B cell (primary cell): ENCODE measurements around the gene FRMPD2. TPM values are rescaled to one million over a fixed set of nuclear protein-coding genes. Genes with fewer than 3 reads are reported as not detected.
"Not testable (repeated sequence)": the region's sequence is repeated elsewhere in the genome, so short reads cannot be mapped to it uniquely, and the experiment has no call there.

ENCODE experiments used
- ATAC-seq: fragments of 200-7000 bp; cut with Tn5 transposase; one replicate; pipeline ENCODE4 v1.10.0; 2021; ENCODE audit warnings: low read depth, mild to moderate bottlenecking, moderate number of reproducible peaks, moderate library complexity
- CTCF ChIA-PET: fragments of 350-600 bp; sonication (Branson Sonifier 250); formaldehyde crosslinking; loops from one replicate; lab custom pipeline; 2021; ENCODE audit warnings: antibody characterized with exemption, inconsistent platforms; lab: Charles Lee
- POLR2A ChIA-PET: fragments of 350-600 bp; sonication (Branson Sonifier 250); formaldehyde crosslinking; loops from one replicate; lab custom pipeline; 2021; ENCODE audit warnings: antibody characterized with exemption; lab: Charles Lee
- DNase-seq: peaks from one replicate; pipeline ENCODE4 v3.0.0; 2013
- H2AFZ ChIP-seq: 2 replicates; pipeline ENCODE4 v1.6.1; 2012; ENCODE audit warnings: mild to moderate bottlenecking, low read depth, low read length; ENCODE audit not compliant: insufficient read depth, poor library complexity, severe bottlenecking
- H3K27ac ChIP-seq, 2 donors: 1 replicate in 1 of 2; 2 replicates in 1 of 2; pipeline ENCODE4 v1.5.1; 2012 to 2013; ENCODE audit warnings: low read length in 2 of 2, mild to moderate bottlenecking in 2 of 2, moderate library complexity in 1 of 2
- H3K27me3 ChIP-seq, 4 experiments: fragments of 200-600 bp in 1 of 4; sonication (generic) in 1 of 4; replicated peaks in 1 of 4; 1 replicate in 2 of 4; 2 replicates in 2 of 4; pipeline versions ENCODE4 v1.6.1 to v1.7.0; 2013 to 2016; ENCODE audit warnings: low read length in 3 of 4, mild to moderate bottlenecking in 2 of 4, mixed read lengths in 1 of 4, moderate library complexity in 1 of 4; ENCODE audit not compliant: insufficient read depth in 4 of 4, control insufficient read depth in 3 of 4; ENCODE audit errors: control extremely low read depth in 1 of 4
- H3K36me3 ChIP-seq, 2 experiments: replicated peaks in 1 of 2; 1 replicate in 1 of 2; 2 replicates in 1 of 2; pipeline versions ENCODE4 v1.6.1 to v1.7.1; 2013; ENCODE audit warnings: low read length in 1 of 2; ENCODE audit not compliant: insufficient read depth in 2 of 2, control insufficient read depth in 1 of 2; ENCODE audit errors: control extremely low read depth in 1 of 2, extremely low read depth in 1 of 2
- H3K4me1 ChIP-seq, 2 donors: fragments of 200-600 bp in 1 of 2; sonication (generic) in 1 of 2; 1 replicate in 1 of 2; 2 replicates in 1 of 2; pipeline versions ENCODE4 v1.5.1 to v1.6.1; 2013 to 2017; ENCODE audit warnings: low read length in 2 of 2; ENCODE audit not compliant: control insufficient read depth in 2 of 2, insufficient read depth in 2 of 2
- H3K4me2 ChIP-seq: replicated peaks from 2 replicates; pipeline ENCODE3; 2012; ENCODE audit warnings: mild to moderate bottlenecking, low read depth, low read length; ENCODE audit not compliant: poor library complexity, severe bottlenecking
- H3K4me3 ChIP-seq, 5 experiments: fragments of 200-600 bp in 1 of 5; sonication (generic) in 1 of 5; 1 replicate in 3 of 5; 2 replicates in 2 of 5; pipeline versions ENCODE4 v1.5.1 to v1.7.0; 2011 to 2016; ENCODE audit warnings: low read length in 4 of 5, mild to moderate bottlenecking in 4 of 5, low read depth in 2 of 5, control low read depth in 1 of 5, moderate library complexity in 1 of 5; ENCODE audit not compliant: insufficient read depth in 1 of 5; ENCODE audit errors: control extremely low read depth in 1 of 5, extremely low read depth in 1 of 5
- H3K79me2 ChIP-seq: fragments of 200-600 bp; sonication (generic); one replicate; pipeline ENCODE4 v1.6.0; 2016; ENCODE audit warnings: low read length; ENCODE audit not compliant: control insufficient read depth, insufficient read depth
- H3K9ac ChIP-seq: fragments of 200-600 bp; sonication (generic); 2 replicates; pipeline ENCODE4 v1.6.1; 2017; ENCODE audit warnings: mild to moderate bottlenecking, low read length, moderate library complexity
- H3K9me3 ChIP-seq, 3 donors: one replicate each; pipeline versions ENCODE4 v1.6.1 to v1.7.1; 2013; ENCODE audit warnings: low read length in 2 of 3; ENCODE audit not compliant: control insufficient read depth in 2 of 3, insufficient read depth in 1 of 3; ENCODE audit errors: control extremely low read depth in 1 of 3
- H4K20me1 ChIP-seq: 2 replicates; pipeline ENCODE4 v1.6.0; 2012; ENCODE audit warnings: mild to moderate bottlenecking, low read length; ENCODE audit not compliant: insufficient read depth, control insufficient read depth, poor library complexity, severe bottlenecking
- H3K27ac Mint-ChIP-seq: one replicate; pipeline ENCODE4 v1.8.0; 2021; ENCODE audit warnings: mixed read lengths
- H3K27me3 Mint-ChIP-seq: one replicate; pipeline ENCODE4 v1.8.0; 2021; ENCODE audit warnings: mixed read lengths
- H3K4me1 Mint-ChIP-seq: one replicate; pipeline ENCODE4 v1.8.0; 2021; ENCODE audit warnings: mixed read lengths
- H3K4me3 Mint-ChIP-seq: one replicate; pipeline ENCODE4 v1.8.0; 2021; ENCODE audit warnings: mixed read lengths
- H3K9me3 Mint-ChIP-seq: one replicate; pipeline ENCODE4 v1.8.0; 2022; ENCODE audit warnings: mixed read lengths; ENCODE audit not compliant: insufficient read depth
- WGBS: methylation state at CpG from one replicate; pipeline ENCODE4 v1.1.5; 2013; ENCODE audit warnings: missing lambda C conversion rate; ENCODE audit not compliant: insufficient coverage; 5-methylcytosine and 5-hydroxymethylcytosine counted together
- intact Hi-C: fragments of 100-400 bp; cut with micrococcal nuclease; formaldehyde crosslinking; loops from one replicate; pipeline ENCODE4 v1.10.0; 2022
- polyA plus RNA-seq: library from polyadenylated mRNA; depleted of rRNA; stranded (reverse); fragments of >200 nt; gene quantifications from 2 replicates; pipeline ENCODE4 v1.2.3, GENCODE V29; 2012
- total RNA-seq, 2 donors: library from RNA; stranded (reverse); fragments of 120-200 nt in 1 of 2; gene quantifications; 1 replicate in 1 of 2; 2 replicates in 1 of 2; pipeline versions ENCODE4 v1.2.3 to v1.2.4, GENCODE V29; 2013 to 2022

Gene FRMPD2
- total and polyA plus RNA-seq, 2 donors (not counting 1 experiment from before 2014, with no cell fraction given), result not detected

GRCh38 chr10:48128954-48129353 is 145.5 kb downstream of the FRMPD2 start:
- H3K4me3 Mint-ChIP-seq, H3K27me3 Mint-ChIP-seq, H4K20me1 ChIP-seq, DNase-seq, H3K36me3 ChIP-seq, H3K4me1 ChIP-seq, H3K27ac ChIP-seq, H3K4me2 ChIP-seq, CTCF ChIA-PET, POLR2A ChIA-PET, ATAC-seq, H3K9ac ChIP-seq, H2AFZ ChIP-seq, H3K4me1 Mint-ChIP-seq, H3K27me3 ChIP-seq, H3K9me3 Mint-ChIP-seq, H3K4me3 ChIP-seq, intact Hi-C loops, H3K79me2 ChIP-seq, H3K27ac Mint-ChIP-seq, H3K9me3 ChIP-seq: not testable (repeated sequence)
- no CpG with 5 or more reads among the region's 2 CpGs for WGBS

GRCh38 chr10:48126251-48126650 is 148.2 kb downstream of the FRMPD2 start:
- POLR2A ChIA-PET, CTCF ChIA-PET, H2AFZ ChIP-seq: not testable (repeated sequence)

GRCh38 chr10:48125631-48126030 is 148.9 kb downstream of the FRMPD2 start:
- H2AFZ ChIP-seq, H3K27ac Mint-ChIP-seq, H3K27ac ChIP-seq, CTCF ChIA-PET, H3K4me1 ChIP-seq, H3K4me3 Mint-ChIP-seq, H3K4me1 Mint-ChIP-seq, H3K4me2 ChIP-seq, H3K36me3 ChIP-seq, ATAC-seq, DNase-seq, H3K9me3 ChIP-seq, intact Hi-C loops, POLR2A ChIA-PET, H3K27me3 Mint-ChIP-seq, H3K9me3 Mint-ChIP-seq, H3K4me3 ChIP-seq, H3K79me2 ChIP-seq, H4K20me1 ChIP-seq, H3K27me3 ChIP-seq, H3K9ac ChIP-seq: not testable (repeated sequence)
- WGBS, result no CpG with 5 or more reads among the region's 2 CpGs

More at GRCh38 chr10:48126251-48126650, 148.2 kb downstream of the FRMPD2 start:
- H3K9ac ChIP-seq, H3K79me2 ChIP-seq, H3K36me3 ChIP-seq, H3K27me3 ChIP-seq, H3K4me3 Mint-ChIP-seq, H3K4me3 ChIP-seq, H3K4me1 ChIP-seq, H3K27me3 Mint-ChIP-seq, H3K27ac Mint-ChIP-seq, H3K4me1 Mint-ChIP-seq, H3K9me3 Mint-ChIP-seq, H3K4me2 ChIP-seq, intact Hi-C loops, ATAC-seq, H3K9me3 ChIP-seq, H4K20me1 ChIP-seq, H3K27ac ChIP-seq, DNase-seq: not testable (repeated sequence)
- WGBS, result no CpG with 5 or more reads among the region's 2 CpGs

GRCh38 chr10:48122618-48123017 is 151.9 kb downstream of the FRMPD2 start:
- H3K27ac ChIP-seq, H3K4me1 Mint-ChIP-seq, H3K27ac Mint-ChIP-seq, H3K79me2 ChIP-seq, CTCF ChIA-PET, DNase-seq, H3K9me3 Mint-ChIP-seq, H3K9me3 ChIP-seq, ATAC-seq, intact Hi-C loops, POLR2A ChIA-PET, H3K27me3 ChIP-seq, H3K4me3 Mint-ChIP-seq, H4K20me1 ChIP-seq, H3K36me3 ChIP-seq, H3K4me3 ChIP-seq, H3K27me3 Mint-ChIP-seq, H3K4me2 ChIP-seq, H3K9ac ChIP-seq, H2AFZ ChIP-seq, H3K4me1 ChIP-seq: not testable (repeated sequence)
